PC-9 (cell line): ENCODE measurements around the gene FAM3D. TPM values are rescaled to one million over a fixed set of nuclear protein-coding genes. Genes with fewer than 3 reads are reported as not detected.

Source experiments
- BruUV-seq: library from RNA; stranded (reverse); fragments of 400-500 nt; replicated peaks from 2 replicates; lab custom pipeline; 2021; lab: Mats Ljungman, UMichigan
- CTCF ChIA-PET: fragments of 300-600 bp; sonication (Branson Sonifier 250); formaldehyde crosslinking; loops from one replicate; lab custom pipeline; 2022; ENCODE audit warnings: antibody characterized with exemption; lab: Charles Lee
- POLR2A ChIA-PET: fragments of 300-600 bp; sonication (Branson Sonifier 250); formaldehyde crosslinking; loops from one replicate; lab custom pipeline; 2022; ENCODE audit warnings: antibody characterized with exemption; ENCODE audit not compliant: unreplicated experiment; lab: Charles Lee
- DNase-seq, 2 experiments: peaks; one replicate each; pipeline versions ENCODE4 v3.0.0 to v3.0.0-alpha.2; 2015 to 2022; ENCODE audit warnings: mixed read lengths in 1 of 2
- H2AFZ ChIP-seq: fragments of 200-600 bp; sonication (generic); 2 replicates; pipeline ENCODE4 v1.8.1; 2017; ENCODE audit warnings: antibody characterized with exemption
- H3F3A ChIP-seq: fragments of 200-600 bp; sonication (generic); 2 replicates; pipeline ENCODE4 v1.8.1; 2017; ENCODE audit warnings: antibody characterized with exemption, mild to moderate bottlenecking, low read depth; ENCODE audit not compliant: insufficient read depth
- H3K27ac ChIP-seq: fragments of 200-600 bp; sonication (generic); 2 replicates; pipeline ENCODE4 v1.6.1; 2016; ENCODE audit warnings: mixed run types
- H3K27me3 ChIP-seq: fragments of 200-600 bp; sonication (generic); 2 replicates; pipeline ENCODE4 v1.6.1; 2016; ENCODE audit warnings: low read depth, mixed run types; ENCODE audit not compliant: insufficient read depth
- H3K36me3 ChIP-seq: fragments of 200-600 bp; sonication (generic); 2 replicates; pipeline ENCODE4 v1.6.1; 2016; ENCODE audit warnings: low read depth, mixed run types
- H3K4me1 ChIP-seq: fragments of 200-600 bp; sonication (generic); replicated peaks from 2 replicates; pipeline ENCODE4 v1.6.1; 2016; ENCODE audit warnings: mixed run types; ENCODE audit not compliant: insufficient read depth
- H3K4me2 ChIP-seq: fragments of 200-600 bp; sonication (generic); 2 replicates; pipeline ENCODE4 v1.6.1; 2017; ENCODE audit warnings: mixed run types
- H3K4me3 ChIP-seq: fragments of 200-600 bp; sonication (generic); 2 replicates; pipeline ENCODE4 v1.6.1; 2016; ENCODE audit warnings: mixed run types
- H3K79me2 ChIP-seq: fragments of 200-600 bp; sonication (generic); 2 replicates; pipeline ENCODE4 v1.6.1; 2017; ENCODE audit warnings: low read depth, mixed run types
- H3K9me2 ChIP-seq: fragments of 200-600 bp; sonication (generic); 2 replicates; pipeline ENCODE4 v1.8.1; 2017; ENCODE audit warnings: mild to moderate bottlenecking; ENCODE audit not compliant: insufficient read depth
- H3K9me3 ChIP-seq: fragments of 200-600 bp; sonication (generic); 2 replicates; pipeline ENCODE4 v1.8.1; 2016; ENCODE audit warnings: low read depth; ENCODE audit not compliant: insufficient read depth
- H4K20me1 ChIP-seq: fragments of 200-600 bp; sonication (generic); 2 replicates; pipeline ENCODE4 v1.8.1; 2017; ENCODE audit not compliant: insufficient read depth
- CTCF ChIP-seq: fragments of 200-600 bp; sonication (generic); conservative IDR thresholded peaks from 2 replicates; pipeline ENCODE4 v1.6.1; 2017; ENCODE audit warnings: mixed run types, antibody characterized with exemption, mild to moderate bottlenecking, moderate library complexity
- EZH2 ChIP-seq: fragments of 200-600 bp; sonication (generic); IDR thresholded peaks from 2 replicates; pipeline ENCODE4 v1.8.0; 2017; ENCODE audit warnings: antibody characterized with exemption, low read depth
- intact Hi-C: fragments of 100-400 bp; cut with micrococcal nuclease; formaldehyde crosslinking; loops from one replicate; pipeline ENCODE4 v1.10.0; 2022; ENCODE audit not compliant: unreplicated experiment
- total RNA-seq: library from RNA; stranded (reverse); gene quantifications from 2 replicates; pipeline ENCODE4 v1.2.3, GENCODE V29; 2021

The FAM3D gene
- total RNA-seq, 1 experiment from 2014 or later, result not detected

- ChIA-PET POLR2A (no interaction called here), CTCF (no interaction called here)
- no peak for DNase-seq
Measured at GRCh38 chr3:58683466-58683865, 16.9 kb upstream of the FAM3D start.

GRCh38 chr3:58683001-58683458 is 16.5 kb upstream of the FAM3D start:
- no peak overlapping the region for H2AFZ ChIP-seq
- CTCF ChIA-PET, result no interaction called here
- intact Hi-C loops, result no loop called here

More at GRCh38 chr3:58683466-58683865, 16.9 kb upstream of the FAM3D start:
- intact Hi-C loops, result no loop called here
- H2AFZ ChIP-seq, result no peak overlapping the region
- H4K20me1 ChIP-seq, result no peaks in the 10 kb centered on the region
- no peaks in the 10 kb centered on the region for H3K9me3 ChIP-seq
- no peak overlapping the region for H3K27ac ChIP-seq
- no peak overlapping the region for H3K4me3 ChIP-seq
- no peak overlapping the region for H3K4me2 ChIP-seq
- H3K27me3 ChIP-seq, result peaks cover 23% of the 10 kb centered on the region
- H3K36me3 ChIP-seq, result no peaks in the 10 kb centered on the region
- no peaks in the 10 kb centered on the region for H3K9me2 ChIP-seq
- H3K79me2 ChIP-seq, result no peaks in the 10 kb centered on the region
- TF ChIP-seq CTCF (no peak), EZH2 (no peak)
- no peaks in the 10 kb centered on the region for H3F3A ChIP-seq
- H3K4me1 ChIP-seq, result no peaks in the 10 kb centered on the region
- no TSS peak for BruUV-seq

GRCh38 chr3:58681863-58682262 is 15.3 kb upstream of the FAM3D start:
- intact Hi-C loops, result no loop called here
- ChIA-PET CTCF (interaction anchor here (0.6 kb wide), 1 partner anchor 1136 kb away, joined by 5 read pairs; no protein-coding TSS in a partner anchor), POLR2A (no interaction called here)
- Histone ChIP-seq H3K4me2 (no peak overlapping the region), H3K27me3 (peaks cover 39% of the 10 kb centered on the region), H3K79me2 (no peaks in the 10 kb centered on the region), H3F3A (no peaks in the 10 kb centered on the region), H3K36me3 (no peaks in the 10 kb centered on the region), H3K9me2 (no peaks in the 10 kb centered on the region), H4K20me1 (no peaks in the 10 kb centered on the region), H2AFZ (no peak overlapping the region), H3K9me3 (no peaks in the 10 kb centered on the region), H3K4me3 (no peak overlapping the region), H3K4me1 (no peaks in the 10 kb centered on the region), H3K27ac (no peak overlapping the region)
- no peak for DNase-seq
- BruUV-seq, result no TSS peak
- no peak for TF ChIP-seq EZH2
- no peak for TF ChIP-seq CTCF

More at GRCh38 chr3:58683001-58683458, 16.5 kb upstream of the FAM3D start:
- no peak for DNase-seq
- H3K27ac ChIP-seq, result no peak overlapping the region
- H3K36me3 ChIP-seq, result no peaks in the 10 kb centered on the region
- no peaks in the 10 kb centered on the region for H4K20me1 ChIP-seq
- no peak overlapping the region for H3K4me3 ChIP-seq
- H3K9me3 ChIP-seq, result no peaks in the 10 kb centered on the region
- peaks cover 27% of the 10 kb centered on the region for H3K27me3 ChIP-seq
- POLR2A ChIA-PET, result no interaction called here
- BruUV-seq, result no TSS peak
- no peak overlapping the region for H3K4me2 ChIP-seq
- H3K9me2 ChIP-seq, result no peaks in the 10 kb centered on the region
- TF ChIP-seq CTCF (no peak), EZH2 (no peak)
- no peaks in the 10 kb centered on the region for H3F3A ChIP-seq
- H3K79me2 ChIP-seq, result no peaks in the 10 kb centered on the region
- no peaks in the 10 kb centered on the region for H3K4me1 ChIP-seq
